Measurements from ENCODE around the gene LRMDA. TPM values are rescaled to one million over a fixed set of nuclear protein-coding genes. Genes with fewer than 3 reads are reported as not detected.

The LRMDA gene
- total and polyA plus RNA-seq, 10 of the 15 experiments (the other 5 are each of a cell fraction or from before 2014, with no cell fraction given), result 0.07 to 0.54 (median 0.29) TPM; not detected in 4

- 7% methylated on average over 4 of the region's 4 CpGs for WGBS (ENCODE audit: insufficient coverage, insufficient replicate concordance, low lambda C conversion rate, missing lambda C conversion rate)
Observed at GRCh38 chr10:76333796-76334195, 902.4 kb downstream of the LRMDA start.

More at GRCh38 chr10:76333796-76334195, 902.4 kb downstream of the LRMDA start:
- ChIA-PET SMC1A (ENCODE audit: uncharacterized antibody, unreplicated experiment) (interaction anchor here (1.3 kb wide), 1 partner anchor 11 kb away, joined by 5 read pairs; no protein-coding TSS in a partner anchor), RAD21 (ENCODE audit: unreplicated experiment) (no interaction called here), POLR2A (no interaction called here), CTCF (interaction anchor here (0.5 to 1.3 kb wide), 2 partner anchors 16 to 22 kb away, joined by 3 to 4 read pairs; no protein-coding TSS in a partner anchor)
- FAIRE-seq (no peak), ATAC-seq (no peak), DNase-seq (ENCODE audit: low read depth, low spot score) (no peak)
- Histone ChIP-seq H3K36me3 (ENCODE audit: control insufficient read depth in 2 of 2, insufficient read depth in 2 of 2, low read length in 1 of 2) (no peaks in the 10 kb centered on the region), H3K4me2 (ENCODE audit: control insufficient read depth, insufficient read depth) (no peak overlapping the region), H3K4me1 (ENCODE audit: control insufficient read depth, insufficient read depth, low read length) (no peaks in the 10 kb centered on the region), H3K27ac (ENCODE audit: control insufficient read depth, insufficient read depth) (no peak overlapping the region), H3K9ac (ENCODE audit: control insufficient read depth, insufficient read depth, low read length) (no peak overlapping the region), H3K4me3 (no peak overlapping the region), H3K27me3 (replicated peaks in 1 of 2; ENCODE audit: control insufficient read depth in 2 of 2, insufficient read depth in 2 of 2, low read length in 1 of 2) (no peaks in the 10 kb centered on the region), H3K9me3 (replicated peaks; ENCODE audit: control insufficient read depth, insufficient read depth, low read length) (no peaks in the 10 kb centered on the region), H4K20me1 (ENCODE audit: control insufficient read depth, insufficient read depth) (no peaks in the 10 kb centered on the region), H2AFZ (ENCODE audit: control insufficient read depth, low read depth, low read length) (no peak overlapping the region), H3K79me2 (ENCODE audit: control insufficient read depth, insufficient read depth, low read length) (no peaks in the 10 kb centered on the region)
- in situ Hi-C loops (cut with MboI), result no loop called here
- intact Hi-C loops (cut with micrococcal nuclease; ENCODE audit: unreplicated experiment), result no loop called here
- TF ChIP-seq E4F1 (IDR thresholded peaks at IDR 0.05; ENCODE audit: borderline replicate concordance, partially characterized antibody) (no peak), CTCF (IDR thresholded peaks at IDR 0.05 in 2 of 3, conservative IDR thresholded peaks at IDR 0.05 in 1 of 3; ENCODE audit: control insufficient read depth in 2 of 3, extremely low read depth in 1 of 3, insufficient read depth in 1 of 3, low read depth in 3 of 3, low read length in 3 of 3) (no peak), MXI1 (IDR thresholded peaks at IDR 0.05; ENCODE audit: low read depth, low read length) (no peak), PAX5 (IDR thresholded peaks at IDR 0.05; ENCODE audit: borderline replicate concordance, low read depth, low read length) (no peak), CREM (IDR thresholded peaks at IDR 0.05; ENCODE audit: low read depth) (no peak), TAF1 (IDR thresholded peaks at IDR 0.05; ENCODE audit: borderline replicate concordance, low read depth, low read length) (no peak), EZH2 (IDR thresholded peaks at IDR 0.05; ENCODE audit: borderline replicate concordance, control insufficient read depth, low read depth, low read length) (no peak), EP300 (IDR thresholded peaks at IDR 0.05; ENCODE audit: borderline replicate concordance in 1 of 2, control insufficient read depth in 1 of 2, low read depth in 2 of 2, low read length in 2 of 2) (no peak), ZNF24 (IDR thresholded peaks at IDR 0.05) (no peak), STAT1 (conservative IDR thresholded peaks at IDR 0.05) (no peak)
- BruUV-seq (replicated peaks), result no TSS peak

All from GM12878 (cell line).